Vagina (tissue), 2 donors: ENCODE measurements around the gene CTNNA3. TPM values are rescaled to one million over a fixed set of nuclear protein-coding genes. Genes with fewer than 3 reads are reported as not detected.

ENCODE experiments used
- DNase-seq, 2 donors: peaks; one replicate each; pipeline ENCODE4 v3.0.0-alpha.2; 2017; ENCODE audit errors: extremely low spot score in 2 of 2
- H3K27ac ChIP-seq: fragments of 200-600 bp; sonication (generic); one replicate; pipeline ENCODE4 v1.5.1; 2019
- H3K27me3 ChIP-seq: fragments of 200-600 bp; sonication (generic); one replicate; pipeline ENCODE4 v1.5.1; 2019
- H3K36me3 ChIP-seq, 2 donors: fragments of 200-600 bp; sonication (generic); one replicate each; pipeline ENCODE4 v1.5.1; 2017 to 2019
- H3K4me1 ChIP-seq: fragments of 200-600 bp; sonication (generic); one replicate; pipeline ENCODE4 v1.5.1; 2019
- H3K4me3 ChIP-seq, 2 donors: fragments of 200-600 bp; sonication (generic); 1 replicate in 1 of 2; 2 replicates in 1 of 2; pipeline ENCODE4 v1.5.1; 2016 to 2019
- H3K9me3 ChIP-seq: fragments of 200-600 bp; sonication (generic); one replicate; pipeline ENCODE4 v1.5.1; 2019
- POLR2A ChIP-seq, 2 donors: fragments of 450-650 bp; IDR thresholded peaks; one replicate each; pipeline ENCODE4 v1.6.1; 2017; ENCODE audit warnings: antibody characterized with exemption in 2 of 2, mild to moderate bottlenecking in 2 of 2, moderate library complexity in 2 of 2
- POLR2AphosphoS5 ChIP-seq, 2 donors: sonication (generic); formaldehyde crosslinking; IDR thresholded peaks; one replicate each; pipeline ENCODE4 v1.9.0; 2017; ENCODE audit warnings: antibody characterized with exemption in 2 of 2, mild to moderate bottlenecking in 2 of 2, low read depth in 1 of 2; ENCODE audit not compliant: insufficient read depth in 1 of 2
- intact Hi-C: fragments of 100-400 bp; cut with DNase I; formaldehyde crosslinking; loops from one replicate; pipeline ENCODE4 v1.15.1; 2023
- total RNA-seq: library from RNA; depleted of rRNA; stranded (reverse); fragments of >200 nt; gene quantifications from one replicate; pipeline ENCODE4 v1.2.3, GENCODE V29; 2016
- TF ChIP-seq, protein P1 (sequence below), 3 experiments: fragments of 450-650 bp in 2 of 3; fragments of 200-600 bp in 1 of 3; sonication (generic) in 1 of 3; IDR thresholded peaks; one replicate each; pipeline ENCODE4 v1.5.1; 2017 to 2019; ENCODE audit warnings: antibody characterized with exemption in 3 of 3, mild to moderate bottlenecking in 2 of 3, moderate library complexity in 2 of 3

CTNNA3 gene
- total RNA-seq, 1 donor from 2014 or later = 0.98 TPM

- no peak for DNase-seq
- Histone ChIP-seq H3K36me3 (no peaks in the 10 kb centered on the region), H3K9me3 (no peaks in the 10 kb centered on the region), H3K27ac (no peak overlapping the region), H3K4me3 (no peak overlapping the region), H3K4me1 (no peaks in the 10 kb centered on the region), H3K27me3 (no peaks in the 10 kb centered on the region)
- intact Hi-C loops = no loop called here
- TF ChIP-seq POLR2A (IDR thresholded peaks at IDR 0.05) (no peak), POLR2AphosphoS5 (IDR thresholded peaks at IDR 0.05; ENCODE audit: insufficient read depth in 1 of 2, low read depth in 1 of 2) (no peak)
- TF ChIP-seq, protein P1, sequence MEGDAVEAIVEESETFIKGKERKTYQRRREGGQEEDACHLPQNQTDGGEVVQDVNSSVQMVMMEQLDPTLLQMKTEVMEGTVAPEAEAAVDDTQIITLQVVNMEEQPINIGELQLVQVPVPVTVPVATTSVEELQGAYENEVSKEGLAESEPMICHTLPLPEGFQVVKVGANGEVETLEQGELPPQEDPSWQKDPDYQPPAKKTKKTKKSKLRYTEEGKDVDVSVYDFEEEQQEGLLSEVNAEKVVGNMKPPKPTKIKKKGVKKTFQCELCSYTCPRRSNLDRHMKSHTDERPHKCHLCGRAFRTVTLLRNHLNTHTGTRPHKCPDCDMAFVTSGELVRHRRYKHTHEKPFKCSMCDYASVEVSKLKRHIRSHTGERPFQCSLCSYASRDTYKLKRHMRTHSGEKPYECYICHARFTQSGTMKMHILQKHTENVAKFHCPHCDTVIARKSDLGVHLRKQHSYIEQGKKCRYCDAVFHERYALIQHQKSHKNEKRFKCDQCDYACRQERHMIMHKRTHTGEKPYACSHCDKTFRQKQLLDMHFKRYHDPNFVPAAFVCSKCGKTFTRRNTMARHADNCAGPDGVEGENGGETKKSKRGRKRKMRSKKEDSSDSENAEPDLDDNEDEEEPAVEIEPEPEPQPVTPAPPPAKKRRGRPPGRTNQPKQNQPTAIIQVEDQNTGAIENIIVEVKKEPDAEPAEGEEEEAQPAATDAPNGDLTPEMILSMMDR (IDR thresholded peaks at IDR 0.05) = no peak
These were observed 1438.2 kb downstream of the CTNNA3 start for GRCh38 chr10:66257801-66258200.

DNA sequence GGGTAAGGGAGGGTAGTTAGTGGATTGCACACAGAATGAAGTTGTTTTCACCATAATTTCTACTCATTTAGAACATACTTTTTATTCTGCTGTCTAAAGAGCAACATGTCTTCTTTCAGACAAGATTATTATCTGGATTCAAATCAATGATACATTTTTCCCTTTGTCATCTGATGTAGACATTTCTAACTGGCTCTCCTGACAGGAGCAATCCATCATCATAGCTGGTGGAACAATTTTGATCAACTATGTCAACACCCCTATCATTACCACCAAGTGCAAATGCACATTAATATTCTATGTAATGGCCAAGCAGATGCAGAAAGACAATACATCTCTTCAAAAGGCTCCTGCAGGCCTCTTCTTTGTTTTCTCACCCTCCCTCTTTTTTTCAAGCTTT lies 1443.0 kb downstream of the CTNNA3 start:
- intact Hi-C loops = no loop called here
- no peak for DNase-seq
- TF ChIP-seq POLR2A (IDR thresholded peaks at IDR 0.05) (no peak), POLR2AphosphoS5 (IDR thresholded peaks at IDR 0.05; ENCODE audit: insufficient read depth in 1 of 2, low read depth in 1 of 2) (no peak)
- TF ChIP-seq, protein P1 (IDR thresholded peaks at IDR 0.05) = no peak
- no peak overlapping the region for H3K27ac ChIP-seq
- no peaks in the 10 kb centered on the region for H3K4me1 ChIP-seq
- H3K9me3 ChIP-seq = no peaks in the 10 kb centered on the region
- H3K27me3 ChIP-seq = no peaks in the 10 kb centered on the region
- no peaks in the 10 kb centered on the region for H3K36me3 ChIP-seq
- no peak overlapping the region for H3K4me3 ChIP-seq

- intact Hi-C loops = no loop called here
- H3K4me3 ChIP-seq = no peak overlapping the region
- DNase-seq = no peak
These were observed 1449.8 kb downstream of the CTNNA3 start for GRCh38 chr10:66246177-66246576.

GRCh38 chr10:66244953-66245352 lies 1451.0 kb downstream of the CTNNA3 start:
- no peaks in the 10 kb centered on the region for H3K27me3 ChIP-seq
- H3K36me3 ChIP-seq = no peaks in the 10 kb centered on the region
- no peaks in the 10 kb centered on the region for H3K9me3 ChIP-seq
- no peak overlapping the region for H3K4me3 ChIP-seq
- no peaks in the 10 kb centered on the region for H3K4me1 ChIP-seq
- TF ChIP-seq POLR2A (IDR thresholded peaks at IDR 0.05) (no peak), POLR2AphosphoS5 (IDR thresholded peaks at IDR 0.05; ENCODE audit: insufficient read depth in 1 of 2, low read depth in 1 of 2) (no peak)
- TF ChIP-seq, protein P1 (IDR thresholded peaks at IDR 0.05) = no peak
- intact Hi-C loops = no loop called here
- no peak overlapping the region for H3K27ac ChIP-seq
- DNase-seq = no peak

More at GRCh38 chr10:66246177-66246576, 1449.8 kb downstream of the CTNNA3 start:
- Histone ChIP-seq H3K4me1 (no peaks in the 10 kb centered on the region), H3K27ac (no peak overlapping the region), H3K27me3 (no peaks in the 10 kb centered on the region), H3K36me3 (no peaks in the 10 kb centered on the region), H3K9me3 (no peaks in the 10 kb centered on the region)
- TF ChIP-seq POLR2A (IDR thresholded peaks at IDR 0.05) = no peak

GRCh38 chr10:66242885-66243284 lies 1453.1 kb downstream of the CTNNA3 start:
- no peak for TF ChIP-seq POLR2A (IDR thresholded peaks at IDR 0.05)
- TF ChIP-seq, protein P1 (IDR thresholded peaks at IDR 0.05) = no peak
- no peak for TF ChIP-seq POLR2AphosphoS5 (IDR thresholded peaks at IDR 0.05; ENCODE audit: insufficient read depth in 1 of 2, low read depth in 1 of 2)
- intact Hi-C loops = no loop called here
- H3K36me3 ChIP-seq = no peaks in the 10 kb centered on the region
- DNase-seq = no peak
- no peaks in the 10 kb centered on the region for H3K9me3 ChIP-seq
- no peaks in the 10 kb centered on the region for H3K4me1 ChIP-seq
- no peaks in the 10 kb centered on the region for H3K27me3 ChIP-seq
- H3K27ac ChIP-seq = no peak overlapping the region
- H3K4me3 ChIP-seq = no peak overlapping the region
